Measurements from ENCODE around the gene VWA1. TPM values are rescaled to one million over a fixed set of nuclear protein-coding genes. Genes with fewer than 3 reads are reported as not detected.

The VWA1 gene
- total RNA-seq, 1 experiment from 2014 or later, result 0.54 TPM

DNA sequence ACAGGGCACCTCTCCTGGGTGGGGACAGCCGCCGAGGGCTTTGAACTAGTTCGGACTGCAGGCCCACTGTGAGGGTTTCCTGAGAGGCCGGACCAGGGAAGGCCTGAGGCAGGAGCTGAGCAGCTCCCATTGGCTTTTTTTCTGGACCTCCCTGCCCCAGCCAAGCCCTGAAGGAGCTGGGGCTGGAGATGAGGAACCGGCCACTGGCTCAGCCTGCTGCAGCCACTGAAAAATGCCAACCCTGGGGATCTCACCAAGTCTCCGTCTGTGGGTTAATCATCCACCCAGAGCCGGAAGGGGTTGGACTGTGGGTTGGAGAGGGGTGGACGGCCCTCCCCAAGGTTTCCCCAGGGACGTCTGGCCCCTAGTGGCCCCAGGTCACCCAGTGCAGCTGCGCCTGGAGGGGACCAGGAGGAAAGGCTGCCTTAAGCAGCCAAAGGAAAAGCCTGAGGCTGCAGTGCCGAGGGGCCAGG is 2.5 kb downstream of the VWA1 start:
- no peaks in the 10 kb centered on the region for H3K4me1 Mint-ChIP-seq (ENCODE audit: insufficient read depth, unreplicated experiment)
- TF ChIP-seq, protein P1, sequence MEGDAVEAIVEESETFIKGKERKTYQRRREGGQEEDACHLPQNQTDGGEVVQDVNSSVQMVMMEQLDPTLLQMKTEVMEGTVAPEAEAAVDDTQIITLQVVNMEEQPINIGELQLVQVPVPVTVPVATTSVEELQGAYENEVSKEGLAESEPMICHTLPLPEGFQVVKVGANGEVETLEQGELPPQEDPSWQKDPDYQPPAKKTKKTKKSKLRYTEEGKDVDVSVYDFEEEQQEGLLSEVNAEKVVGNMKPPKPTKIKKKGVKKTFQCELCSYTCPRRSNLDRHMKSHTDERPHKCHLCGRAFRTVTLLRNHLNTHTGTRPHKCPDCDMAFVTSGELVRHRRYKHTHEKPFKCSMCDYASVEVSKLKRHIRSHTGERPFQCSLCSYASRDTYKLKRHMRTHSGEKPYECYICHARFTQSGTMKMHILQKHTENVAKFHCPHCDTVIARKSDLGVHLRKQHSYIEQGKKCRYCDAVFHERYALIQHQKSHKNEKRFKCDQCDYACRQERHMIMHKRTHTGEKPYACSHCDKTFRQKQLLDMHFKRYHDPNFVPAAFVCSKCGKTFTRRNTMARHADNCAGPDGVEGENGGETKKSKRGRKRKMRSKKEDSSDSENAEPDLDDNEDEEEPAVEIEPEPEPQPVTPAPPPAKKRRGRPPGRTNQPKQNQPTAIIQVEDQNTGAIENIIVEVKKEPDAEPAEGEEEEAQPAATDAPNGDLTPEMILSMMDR (IDR thresholded peaks at IDR 0.05; ENCODE audit: unreplicated experiment), result no peak
- ChIA-PET POLR2A (interaction anchor here (0.6 to 2.3 kb wide), 2 partner anchors 30 to 475 kb away, joined by 3 to 5 read pairs; partner anchors contain the start of gene MRPL20), CTCF (interaction anchor here (0.6 kb wide), 1 partner anchor 212 kb away, joined by 3 read pairs; no protein-coding TSS in a partner anchor)
- intact Hi-C loops (cut with micrococcal nuclease), result no loop called here
- H3K4me3 Mint-ChIP-seq (ENCODE audit: unreplicated experiment), result no peak overlapping the region
- BruUV-seq (replicated peaks), result no TSS peak
- no peak overlapping the region for H3K27ac Mint-ChIP-seq (ENCODE audit: low read depth, unreplicated experiment)
- H3K27me3 Mint-ChIP-seq (ENCODE audit: insufficient read depth, unreplicated experiment), result no peaks in the 10 kb centered on the region
- H3K9me3 Mint-ChIP-seq (ENCODE audit: unreplicated experiment), result no peaks in the 10 kb centered on the region
- no peak for DNase-seq (ENCODE audit: unreplicated experiment)
- H3K36me3 Mint-ChIP-seq (ENCODE audit: insufficient read depth, unreplicated experiment), result no peaks in the 10 kb centered on the region

DNA sequence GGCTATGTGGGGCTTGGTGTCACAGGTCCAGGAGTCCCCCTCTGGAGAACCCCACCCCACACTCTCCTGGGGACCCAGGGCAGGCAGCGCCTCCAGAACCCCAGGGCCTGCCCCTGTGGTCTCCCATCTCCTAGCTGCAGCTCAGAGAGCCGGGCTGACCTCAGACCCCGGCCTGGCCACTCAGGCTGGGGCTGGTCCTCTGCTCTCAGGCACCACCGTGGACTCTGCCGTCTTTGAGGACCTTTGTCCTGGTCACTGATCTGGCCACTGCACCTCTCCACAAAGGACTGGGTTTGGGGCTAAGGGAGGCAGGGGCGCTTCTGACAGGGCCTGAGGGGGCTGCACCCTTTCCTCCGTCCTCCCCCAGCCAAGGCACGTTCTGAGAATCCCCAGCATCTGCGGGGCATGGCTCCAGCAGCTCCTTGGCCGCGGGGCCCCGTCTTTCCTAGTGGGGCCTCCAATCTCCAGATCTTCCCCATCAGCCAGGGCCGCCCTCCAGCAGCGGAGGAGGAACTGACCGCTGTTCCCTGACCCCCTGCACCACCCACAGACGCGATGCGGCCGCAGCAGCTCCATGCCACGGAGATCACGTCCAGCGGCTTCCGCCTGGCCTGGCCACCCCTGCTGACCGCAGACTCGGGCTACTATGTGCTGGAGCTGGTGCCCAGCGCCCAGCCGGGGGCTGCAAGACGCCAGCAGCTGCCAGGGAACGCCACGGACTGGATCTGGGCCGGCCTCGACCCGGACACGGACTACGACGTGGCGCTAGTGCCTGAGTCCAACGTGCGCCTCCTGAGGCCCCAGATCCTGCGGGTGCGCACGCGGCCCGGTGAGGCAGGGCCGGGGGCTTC is 3.3 kb downstream of the VWA1 start:
- no peaks in the 10 kb centered on the region for H3K4me1 Mint-ChIP-seq (ENCODE audit: insufficient read depth, unreplicated experiment)
- TF ChIP-seq, protein P1 (IDR thresholded peaks at IDR 0.05; ENCODE audit: unreplicated experiment), result no peak
- ChIA-PET CTCF (interaction anchor here (0.6 kb wide), 1 partner anchor 213 kb away, joined by 3 read pairs; no protein-coding TSS in a partner anchor), POLR2A (interaction anchor here (0.6 to 2.3 kb wide), 2 partner anchors 31 to 474 kb away, joined by 3 to 5 read pairs; partner anchors contain the start of gene MRPL20)
- intact Hi-C loops (cut with micrococcal nuclease), result no loop called here
- H3K27me3 Mint-ChIP-seq (ENCODE audit: insufficient read depth, unreplicated experiment), result no peaks in the 10 kb centered on the region
- no peaks in the 10 kb centered on the region for H3K36me3 Mint-ChIP-seq (ENCODE audit: insufficient read depth, unreplicated experiment)
- H3K27ac Mint-ChIP-seq (ENCODE audit: low read depth, unreplicated experiment), result no peak overlapping the region
- BruUV-seq (replicated peaks), result no TSS peak
- no peaks in the 10 kb centered on the region for H3K9me3 Mint-ChIP-seq (ENCODE audit: unreplicated experiment)
- no peak for DNase-seq (ENCODE audit: unreplicated experiment)
- H3K4me3 Mint-ChIP-seq (ENCODE audit: unreplicated experiment), result no peak overlapping the region

DNA sequence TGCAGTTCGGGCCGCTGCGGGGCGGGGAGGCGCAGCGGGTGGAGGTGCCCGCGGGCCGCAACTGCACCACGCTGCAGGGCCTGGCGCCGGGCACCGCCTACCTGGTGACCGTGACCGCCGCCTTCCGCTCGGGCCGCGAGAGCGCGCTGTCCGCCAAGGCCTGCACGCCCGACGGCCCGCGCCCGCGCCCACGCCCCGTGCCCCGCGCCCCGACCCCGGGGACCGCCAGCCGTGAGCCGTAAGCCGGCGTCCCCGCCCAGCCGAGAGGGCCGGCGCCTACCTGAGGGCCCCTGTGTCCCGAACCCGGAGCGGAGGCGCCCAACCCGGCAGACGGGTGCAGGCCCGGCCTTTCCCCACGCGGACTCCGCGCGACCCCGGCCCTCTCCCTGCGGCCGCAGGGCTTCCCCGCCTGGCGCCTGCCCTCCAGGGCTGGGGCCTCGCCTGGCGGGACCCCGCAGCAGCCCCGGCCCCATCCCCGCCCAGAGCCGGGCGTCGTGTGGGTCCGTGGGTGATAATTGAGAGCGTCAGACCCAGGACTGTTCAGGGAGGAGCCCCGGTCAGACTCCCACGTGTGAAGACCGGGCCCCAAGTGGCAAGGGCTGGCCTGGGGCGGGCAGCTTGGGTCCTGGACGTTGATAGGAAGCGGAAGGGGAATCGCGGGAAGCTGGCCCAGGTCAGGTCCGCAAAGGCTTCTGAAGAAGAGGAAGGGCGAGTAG is 4.2 kb downstream of the VWA1 start:
- no peak for DNase-seq (ENCODE audit: unreplicated experiment)
- TF ChIP-seq, protein P1 (IDR thresholded peaks at IDR 0.05; ENCODE audit: unreplicated experiment), result no peak
- no peaks in the 10 kb centered on the region for H3K27me3 Mint-ChIP-seq (ENCODE audit: insufficient read depth, unreplicated experiment)
- CTCF ChIA-PET, result interaction anchor here (1.0 to 1.1 kb wide), 2 partner anchors 9 to 52 kb away, joined by 3 to 5 read pairs; no protein-coding TSS in a partner anchor
- no peaks in the 10 kb centered on the region for H3K9me3 Mint-ChIP-seq (ENCODE audit: unreplicated experiment)
- POLR2A ChIA-PET, result no interaction called here
- H3K36me3 Mint-ChIP-seq (ENCODE audit: insufficient read depth, unreplicated experiment), result no peaks in the 10 kb centered on the region
- H3K27ac Mint-ChIP-seq (ENCODE audit: low read depth, unreplicated experiment), result no peak overlapping the region
- no peaks in the 10 kb centered on the region for H3K4me1 Mint-ChIP-seq (ENCODE audit: insufficient read depth, unreplicated experiment)
- intact Hi-C loops (cut with micrococcal nuclease), result no loop called here
- no TSS peak for BruUV-seq (replicated peaks)
- no peak overlapping the region for H3K4me3 Mint-ChIP-seq (ENCODE audit: unreplicated experiment)

Measured in MCF 10A (cell line).